GM12872 (cell line): ENCODE results near the gene UBE2Z.

ENCODE experiments used
- TF ChIP-seq, protein P1 (sequence below): IDR thresholded peaks from 3 replicates; pipeline ENCODE4 v1.5.1; 2011; ENCODE audit warnings: low read depth, mild to moderate bottlenecking, low read length, moderate library complexity; ENCODE audit not compliant: insufficient read depth

The UBE2Z gene

GRCh38 chr17:48925991-48926342 is 17.8 kb downstream of the UBE2Z start:
- TF ChIP-seq, protein P1, sequence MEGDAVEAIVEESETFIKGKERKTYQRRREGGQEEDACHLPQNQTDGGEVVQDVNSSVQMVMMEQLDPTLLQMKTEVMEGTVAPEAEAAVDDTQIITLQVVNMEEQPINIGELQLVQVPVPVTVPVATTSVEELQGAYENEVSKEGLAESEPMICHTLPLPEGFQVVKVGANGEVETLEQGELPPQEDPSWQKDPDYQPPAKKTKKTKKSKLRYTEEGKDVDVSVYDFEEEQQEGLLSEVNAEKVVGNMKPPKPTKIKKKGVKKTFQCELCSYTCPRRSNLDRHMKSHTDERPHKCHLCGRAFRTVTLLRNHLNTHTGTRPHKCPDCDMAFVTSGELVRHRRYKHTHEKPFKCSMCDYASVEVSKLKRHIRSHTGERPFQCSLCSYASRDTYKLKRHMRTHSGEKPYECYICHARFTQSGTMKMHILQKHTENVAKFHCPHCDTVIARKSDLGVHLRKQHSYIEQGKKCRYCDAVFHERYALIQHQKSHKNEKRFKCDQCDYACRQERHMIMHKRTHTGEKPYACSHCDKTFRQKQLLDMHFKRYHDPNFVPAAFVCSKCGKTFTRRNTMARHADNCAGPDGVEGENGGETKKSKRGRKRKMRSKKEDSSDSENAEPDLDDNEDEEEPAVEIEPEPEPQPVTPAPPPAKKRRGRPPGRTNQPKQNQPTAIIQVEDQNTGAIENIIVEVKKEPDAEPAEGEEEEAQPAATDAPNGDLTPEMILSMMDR: no peak

DNA sequence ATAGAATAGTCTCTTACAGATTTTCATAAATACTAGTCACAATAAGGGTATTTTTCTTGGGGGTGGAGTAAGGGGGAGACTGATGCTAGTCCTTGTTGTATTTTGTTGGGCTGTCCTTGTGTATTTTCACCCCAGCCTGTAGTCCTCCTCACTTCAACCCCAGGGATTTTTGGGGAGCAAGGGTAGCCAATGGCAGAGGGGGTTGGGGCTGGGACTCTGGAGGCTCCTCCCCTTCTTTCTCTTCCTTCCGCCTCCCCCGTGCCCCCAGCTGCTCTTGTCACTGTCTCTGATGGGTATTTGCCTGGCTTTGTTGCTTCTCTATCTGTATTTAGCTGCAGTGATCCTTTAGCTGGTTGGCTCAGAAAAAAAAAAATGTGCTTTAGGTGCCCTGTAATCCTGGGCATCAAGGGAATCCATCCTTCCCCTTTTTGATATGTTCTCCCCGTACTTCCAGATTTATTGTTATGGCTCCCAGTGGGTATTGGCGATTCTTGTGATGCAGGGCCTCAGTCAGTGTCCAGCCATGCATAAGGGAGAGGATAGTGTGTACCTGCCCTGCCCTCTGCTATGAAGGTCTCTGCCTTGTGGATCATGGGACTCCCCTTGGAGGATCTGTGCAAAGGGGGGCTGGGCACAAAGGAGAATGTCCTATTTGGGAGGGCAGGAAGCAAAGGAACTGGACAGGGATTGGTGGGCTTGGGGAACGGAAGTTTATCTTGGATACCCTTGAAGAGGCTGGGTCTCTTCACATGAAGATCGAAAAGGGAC is 20.0 kb downstream of the UBE2Z start:
- TF ChIP-seq, protein P1: no peak

DNA sequence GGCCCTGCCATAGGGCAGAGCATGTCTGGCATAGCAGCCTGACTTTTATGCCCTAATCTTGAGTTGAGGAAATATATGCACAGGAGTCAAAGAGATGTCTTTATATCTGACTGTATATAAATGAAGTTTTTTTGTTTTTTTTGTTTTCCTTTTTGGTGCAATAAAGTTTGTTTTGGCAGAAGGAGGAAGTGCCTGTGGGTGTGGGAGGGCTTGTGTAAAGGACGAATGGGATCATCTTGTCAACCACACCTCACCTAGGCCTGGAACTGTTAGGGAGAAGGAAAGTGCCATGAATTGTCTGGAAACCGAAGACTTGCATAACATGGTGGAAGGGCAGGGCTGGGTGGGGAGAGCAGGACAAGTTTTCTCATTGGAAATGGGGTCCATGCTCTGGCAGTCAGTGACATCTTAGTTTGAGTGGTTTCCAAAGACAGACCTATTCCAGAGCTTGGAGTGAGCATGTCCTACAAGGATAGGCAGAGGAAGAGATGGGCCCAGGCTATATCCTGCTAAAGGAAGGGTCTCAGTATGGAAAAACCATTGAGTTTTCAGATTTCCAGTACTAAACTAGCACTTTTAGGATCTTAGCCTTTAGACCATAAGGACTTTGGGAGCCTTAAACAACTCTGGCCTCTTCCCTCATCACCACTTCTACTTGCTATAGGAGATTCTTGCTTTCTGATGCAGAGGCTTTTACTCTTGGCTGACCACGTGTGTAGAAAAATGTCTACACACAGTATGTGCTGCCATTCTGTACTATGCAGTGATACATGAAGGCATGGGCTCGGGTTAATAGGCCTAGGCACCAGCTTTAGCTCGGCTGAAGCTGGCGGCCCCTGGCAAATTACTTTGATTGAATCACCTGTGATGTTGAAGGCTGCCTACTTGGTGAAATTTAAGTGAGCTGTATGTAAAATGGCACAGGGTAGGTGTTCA is 20.9 kb downstream of the UBE2Z start:
- TF ChIP-seq, protein P1: no peak

GRCh38 chr17:48929812-48930165 is 21.6 kb downstream of the UBE2Z start:
- TF ChIP-seq, protein P1: no peak

DNA sequence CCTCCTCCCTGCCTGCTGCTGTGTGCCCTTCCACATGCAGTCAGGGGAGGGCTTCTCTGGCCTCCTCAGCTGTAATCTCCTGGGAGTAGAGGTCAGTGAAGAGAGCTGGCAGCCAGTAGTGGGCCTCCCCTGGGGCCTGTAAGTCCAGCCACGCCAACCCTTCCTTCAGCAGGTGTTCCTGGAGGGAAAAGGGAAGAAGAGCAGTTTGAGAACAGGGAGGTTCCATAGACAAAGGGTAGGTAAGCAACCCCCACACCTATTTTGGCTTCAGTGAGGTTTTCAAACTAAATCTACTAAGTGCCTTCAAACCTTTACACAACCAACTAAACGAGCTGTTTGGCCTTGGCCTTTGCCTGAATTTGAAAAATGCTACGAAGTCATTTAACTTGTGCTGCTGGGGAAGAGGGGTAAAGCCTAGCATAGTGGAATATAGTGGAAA is 22.2 kb downstream of the UBE2Z start:
- TF ChIP-seq, protein P1: no peak

DNA sequence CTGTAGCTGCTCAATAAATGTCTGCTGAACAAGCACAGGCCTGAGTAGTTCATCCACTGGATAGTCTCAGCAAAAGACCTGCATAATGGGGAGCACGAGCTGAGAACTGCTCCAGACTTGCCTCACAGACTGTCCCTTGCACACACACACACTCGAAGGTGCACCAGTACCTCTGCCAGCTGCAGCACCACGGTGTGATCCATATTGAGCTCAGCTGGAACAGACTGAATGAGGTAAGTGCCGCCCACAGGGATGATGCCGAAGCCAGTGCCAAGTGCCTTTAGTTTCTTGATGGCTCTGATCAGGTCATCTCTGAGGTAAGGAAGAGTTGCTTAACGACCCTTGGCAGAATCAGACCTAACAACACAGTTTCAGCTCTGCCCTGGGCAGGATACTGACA is 24.8 kb downstream of the UBE2Z start:
- TF ChIP-seq, protein P1: no peak

- TF ChIP-seq, protein P1: no peak
Observed at GRCh38 chr17:48944515-48945260, 36.5 kb downstream of the UBE2Z start, which contains the start of gene SNF8. SNF8 (minus strand) TSS chr17:48944842; CDS start chr17:48944734, 108 bp downstream.
